Ishikawa (cell line): ENCODE data around the gene KRT12.

Experiments used
- CEBPB ChIP-seq: IDR thresholded peaks from 2 replicates; pipeline ENCODE4 v1.6.1; 2012
- EP300 ChIP-seq: IDR thresholded peaks from 2 replicates; pipeline ENCODE4 v1.6.1; 2012; ENCODE audit warnings: borderline replicate concordance

DNA sequence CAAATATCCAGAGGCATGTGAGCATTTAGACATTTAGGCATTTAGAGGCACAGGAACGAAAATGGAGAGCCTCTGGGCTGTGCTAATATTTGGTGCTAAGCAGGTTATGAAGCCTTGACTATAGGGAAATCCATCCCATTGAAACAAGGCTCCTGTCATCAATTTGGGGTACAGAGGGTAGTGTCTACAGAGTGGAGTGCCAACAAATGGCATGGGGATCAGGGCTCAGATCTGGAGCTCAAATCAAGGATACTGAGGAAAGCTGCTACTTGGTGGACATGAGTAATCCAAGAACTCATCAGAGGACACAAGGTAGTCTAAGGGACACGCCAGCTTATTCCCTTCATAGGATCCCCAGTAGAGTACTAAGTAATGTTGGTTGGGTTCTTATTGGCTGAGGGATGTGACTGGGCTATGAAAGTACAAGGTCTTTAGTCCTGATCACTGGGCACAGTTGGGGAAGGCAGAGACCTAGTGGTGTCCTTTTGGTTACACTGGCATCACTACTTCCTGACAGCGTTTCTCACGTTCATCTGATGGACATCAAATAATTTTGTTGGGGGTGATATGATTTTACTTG lies 49.8 kb downstream of the KRT12 start:
- TF ChIP-seq EP300 (no peak), CEBPB (no peak)
